NCI-H2196 (cell line): ENCODE data around the gene DTNBP1.

ENCODE experiments used
- DNase-seq: peaks from one replicate; lab custom pipeline; 2025; ENCODE audit not compliant: unreplicated experiment; lab: John Stamatoyannopoulos, UW

The DTNBP1 gene

DNA sequence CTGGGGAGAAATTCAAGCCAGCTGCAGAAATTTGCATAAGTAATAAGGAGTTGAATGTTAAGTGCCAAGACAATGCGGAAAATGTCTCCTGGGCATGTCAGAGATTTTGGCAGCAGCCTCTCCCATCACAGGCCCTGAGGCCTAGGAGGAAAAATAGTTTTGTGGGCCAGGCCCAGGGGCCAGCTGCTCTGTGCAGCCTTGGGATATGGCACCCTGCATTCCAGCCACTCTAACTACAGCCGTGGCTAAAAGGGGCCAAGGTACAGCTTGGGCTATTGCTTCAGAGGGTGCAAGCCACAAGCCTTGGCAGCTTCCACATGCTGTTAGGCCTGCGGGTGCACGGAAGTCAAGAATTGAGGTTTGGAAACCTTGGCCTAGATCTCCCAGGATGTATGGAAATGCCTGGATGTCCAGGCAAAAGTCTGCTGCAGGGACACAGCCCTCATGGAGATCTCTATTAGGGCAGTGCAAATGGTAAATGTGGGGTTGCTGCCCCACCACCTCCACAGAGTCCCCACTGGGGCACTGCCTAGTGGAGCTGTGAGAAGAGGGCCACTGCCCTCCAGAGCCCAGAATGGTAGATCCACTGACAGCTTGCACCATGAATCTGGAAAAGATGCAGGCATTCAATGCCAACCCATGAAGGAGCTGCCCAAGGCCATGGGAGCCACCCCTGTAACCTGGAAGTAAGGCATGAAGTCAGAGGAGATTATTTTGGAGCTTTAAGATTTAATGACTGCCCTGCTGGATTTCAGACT, 126.5 kb downstream of the DTNBP1 start:
- DNase-seq, result no peak

DNA sequence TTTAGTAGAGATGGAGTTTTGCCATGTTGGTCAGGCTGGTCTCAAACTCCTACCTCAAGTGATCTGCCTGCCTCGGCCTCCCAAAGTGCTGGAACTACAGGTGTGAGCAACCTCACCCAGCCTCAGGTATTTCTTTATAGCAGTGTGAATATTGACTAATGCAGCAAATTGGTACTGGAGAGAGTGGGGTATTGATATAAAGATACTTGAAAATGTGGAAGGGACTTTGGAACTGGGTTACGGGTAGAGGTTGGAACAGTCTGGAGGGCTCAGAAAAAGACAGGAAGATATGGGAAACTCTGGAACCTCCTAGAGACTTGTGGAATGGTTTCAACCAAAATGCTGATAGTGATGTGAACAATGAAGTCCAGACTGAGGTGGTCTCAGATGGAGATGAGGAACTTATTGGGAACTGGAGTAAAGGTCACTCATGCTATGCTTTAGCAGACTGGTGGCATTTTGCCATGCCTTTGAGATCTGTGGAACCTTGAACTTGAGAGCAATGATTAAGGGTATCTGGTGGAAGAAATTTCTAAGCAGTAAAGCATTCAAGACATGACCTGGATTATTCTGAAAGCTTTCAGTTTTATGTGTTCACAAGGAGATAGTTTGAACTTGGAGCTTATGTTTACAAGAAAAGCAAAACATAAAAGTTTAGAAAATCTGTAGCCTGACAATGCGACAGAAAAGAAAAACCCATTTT, 127.2 kb downstream of the DTNBP1 start:
- no peak for DNase-seq

DNA sequence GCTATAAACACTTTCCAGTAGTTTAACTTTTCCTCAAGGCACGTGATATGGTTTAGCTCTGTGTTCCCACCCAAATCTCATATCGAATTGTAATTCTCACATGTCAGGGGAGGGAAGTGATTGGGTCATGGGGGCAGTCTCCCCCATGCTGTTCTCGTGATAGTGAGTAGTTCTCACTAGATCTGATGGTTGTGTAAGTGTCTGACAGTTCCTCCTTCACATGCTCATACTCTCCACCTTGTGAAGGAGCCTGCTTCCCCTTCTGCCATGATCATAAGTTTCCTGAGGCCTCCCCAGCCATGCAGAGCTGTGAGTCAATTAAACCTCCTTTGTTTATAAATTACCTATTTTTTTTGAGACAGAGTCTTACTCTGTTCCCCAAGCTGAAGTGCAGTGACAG, 127.9 kb downstream of the DTNBP1 start:
- DNase-seq, result no peak

- no peak for DNase-seq
Measured at GRCh38 chr6:15533379-15534026, 129.3 kb downstream of the DTNBP1 start.

DNA sequence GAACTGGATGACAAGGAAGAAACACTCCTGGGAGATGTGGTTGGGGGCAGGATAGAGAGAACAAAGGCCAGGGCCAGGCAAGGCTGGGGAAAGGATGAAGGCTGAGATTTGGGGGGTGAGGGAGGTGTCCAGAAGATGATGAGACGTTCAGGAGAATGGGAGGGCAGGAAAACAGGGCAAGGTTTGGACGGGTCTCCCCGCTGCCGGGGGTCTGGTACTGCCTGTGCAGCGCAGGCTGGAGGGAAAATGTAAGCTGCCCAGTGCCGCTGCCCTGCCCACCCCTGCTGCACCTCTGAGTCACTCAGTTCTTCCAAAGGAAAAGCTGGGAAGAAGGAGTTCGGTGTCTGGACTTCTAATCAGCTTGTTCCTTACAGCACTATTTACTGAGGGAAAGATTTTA, 130.9 kb downstream of the DTNBP1 start:
- DNase-seq, result no peak

DNA sequence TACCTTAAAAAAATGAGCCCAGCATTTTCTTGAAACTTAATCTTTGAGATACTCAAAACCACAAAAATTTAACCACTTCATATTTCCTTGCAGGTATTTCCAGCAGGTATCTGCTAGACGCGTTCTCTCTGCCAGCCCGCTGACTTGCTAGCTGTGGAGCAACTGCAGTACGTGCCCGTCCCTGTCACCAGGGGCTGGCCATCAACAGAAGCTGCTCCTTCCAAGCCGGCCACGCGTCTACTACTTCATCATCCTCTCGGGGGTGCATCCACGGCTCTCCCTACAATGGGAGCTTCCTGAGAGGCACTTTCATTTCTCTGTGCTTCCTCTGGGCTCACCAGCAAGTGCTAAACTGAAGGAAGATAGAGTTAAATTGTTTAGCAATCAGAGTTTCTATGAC, 132.4 kb downstream of the DTNBP1 start:
- no peak for DNase-seq

DNA sequence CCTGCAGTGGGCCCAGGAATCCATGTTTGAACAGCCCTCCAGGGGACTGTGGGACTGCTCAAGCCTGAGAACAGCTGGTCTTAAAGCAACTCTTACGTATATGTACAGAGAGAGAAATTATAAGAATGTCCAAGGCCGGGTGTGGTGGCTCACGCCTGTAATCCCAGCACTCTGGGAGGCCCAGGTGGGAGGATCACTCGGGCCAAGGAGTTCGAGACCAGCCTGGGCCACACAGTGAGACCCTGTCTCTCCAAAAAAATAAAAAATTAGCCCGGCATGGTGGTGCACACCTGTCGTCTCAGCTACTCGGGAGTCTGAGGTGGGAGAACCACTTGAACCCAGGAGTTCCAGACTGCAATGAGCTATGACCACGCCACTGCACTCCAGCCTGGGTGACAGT, 134.0 kb downstream of the DTNBP1 start:
- DNase-seq, result no peak

DNA sequence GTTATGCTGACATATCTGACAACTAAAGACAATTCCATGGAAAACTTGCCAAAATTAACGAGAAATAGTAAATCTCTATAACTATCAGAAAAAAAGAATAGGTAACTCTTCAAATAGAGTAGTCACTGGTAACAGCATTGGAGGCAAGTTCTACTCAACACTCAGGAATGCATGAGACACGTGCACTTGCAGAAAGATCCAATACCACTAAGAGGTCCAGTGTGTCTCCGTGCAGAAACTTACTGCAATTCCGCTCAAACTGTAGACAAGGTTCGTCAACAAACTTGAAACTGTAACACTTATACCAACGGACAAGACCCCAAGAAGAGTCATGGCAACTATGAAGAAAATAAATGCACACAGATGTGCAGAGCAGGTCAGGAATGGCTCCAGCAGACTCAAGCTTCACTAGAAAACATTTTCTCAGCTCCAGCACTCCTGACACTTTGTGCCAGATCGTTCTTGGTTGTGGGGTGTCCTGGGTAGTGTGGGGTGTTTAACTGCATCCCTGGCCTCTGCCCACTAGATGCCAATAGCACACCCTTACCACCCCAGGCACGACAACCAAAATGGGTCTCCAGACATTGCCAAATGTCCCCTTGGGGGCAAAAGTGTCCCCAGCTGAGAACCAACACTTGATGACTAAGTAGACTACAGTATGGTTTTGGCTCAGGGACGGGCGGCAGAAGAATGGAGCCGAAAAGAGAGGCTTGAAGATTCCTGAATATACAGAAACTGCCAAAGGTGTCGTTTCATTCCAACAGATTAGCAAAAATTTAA, 134.8 kb downstream of the DTNBP1 start:
- DNase-seq, result no peak

GRCh38 chr6:15526212-15526701, 136.6 kb downstream of the DTNBP1 start:
- no peak for DNase-seq

DNA sequence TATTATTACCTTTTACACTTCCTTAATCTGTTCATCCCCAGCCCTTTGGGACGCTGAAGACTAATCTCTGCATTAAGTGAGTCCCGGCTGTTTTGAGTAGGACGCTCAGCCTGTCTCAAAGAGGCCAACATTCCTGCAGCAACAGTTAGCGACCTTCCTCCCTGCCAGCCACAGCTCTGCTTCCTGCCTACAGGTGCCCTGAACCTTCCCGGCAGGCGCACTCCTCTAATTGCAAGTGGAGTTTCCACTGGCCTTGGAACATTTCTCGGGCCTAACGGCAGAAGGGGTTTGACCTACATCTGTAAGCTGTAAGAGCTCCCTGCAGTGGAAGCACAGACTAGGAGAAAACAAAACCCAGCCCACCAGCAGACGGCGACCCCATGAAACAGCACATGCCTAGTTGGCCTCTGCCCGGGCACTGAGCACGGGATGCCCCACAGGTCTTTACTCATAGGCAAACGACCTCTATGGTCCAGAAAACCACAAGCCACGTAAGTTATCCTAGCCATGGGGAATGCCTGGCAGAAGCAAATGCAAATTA, 137.9 kb downstream of the DTNBP1 start:
- DNase-seq, result no peak

- DNase-seq, result no peak
Measured at GRCh38 chr6:15523679-15524630, 138.9 kb downstream of the DTNBP1 start.

DNA sequence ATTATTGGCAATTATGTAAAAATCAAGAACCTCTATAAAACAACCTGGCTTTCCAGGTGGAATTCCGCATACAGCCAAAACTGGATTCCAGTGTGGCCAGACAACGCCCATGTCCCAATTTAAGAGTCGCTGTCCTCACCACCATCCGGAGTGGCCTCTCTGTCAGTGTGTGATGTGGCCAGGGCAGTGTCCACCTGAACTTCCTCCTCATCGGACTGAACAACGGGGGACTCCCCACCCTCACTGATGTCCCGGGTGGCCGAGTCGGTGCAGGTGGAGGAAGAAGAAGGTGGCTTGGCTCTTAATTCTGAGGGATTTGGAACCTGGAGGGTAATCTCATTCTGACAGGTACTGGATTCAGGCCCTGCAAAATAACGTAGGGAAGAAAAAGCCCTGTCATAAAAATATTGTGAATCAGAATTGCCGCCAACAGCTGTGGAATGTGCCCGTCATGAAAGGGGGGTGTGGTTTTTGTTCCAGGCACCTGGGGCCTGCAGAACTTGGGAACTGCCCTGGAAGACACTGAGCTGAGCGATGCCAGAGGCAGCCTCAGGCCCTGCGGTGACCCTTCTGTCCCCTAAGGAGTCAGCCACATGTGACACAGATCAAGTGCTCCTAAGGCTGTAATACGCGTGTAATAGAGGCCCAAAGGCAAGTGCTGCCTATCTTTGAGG, 139.8 kb downstream of the DTNBP1 start:
- DNase-seq, result no peak

- no peak for DNase-seq
Measured at GRCh38 chr6:15522427-15522826, 140.4 kb downstream of the DTNBP1 start.

- no peak for DNase-seq
Measured at GRCh38 chr6:15522026-15522425, 140.8 kb downstream of the DTNBP1 start.

- no peak for DNase-seq
Measured at GRCh38 chr6:15521582-15521981, 141.2 kb downstream of the DTNBP1 start.

- DNase-seq, result no peak
Measured at GRCh38 chr6:15520626-15521203, 142.1 kb downstream of the DTNBP1 start.

DNA sequence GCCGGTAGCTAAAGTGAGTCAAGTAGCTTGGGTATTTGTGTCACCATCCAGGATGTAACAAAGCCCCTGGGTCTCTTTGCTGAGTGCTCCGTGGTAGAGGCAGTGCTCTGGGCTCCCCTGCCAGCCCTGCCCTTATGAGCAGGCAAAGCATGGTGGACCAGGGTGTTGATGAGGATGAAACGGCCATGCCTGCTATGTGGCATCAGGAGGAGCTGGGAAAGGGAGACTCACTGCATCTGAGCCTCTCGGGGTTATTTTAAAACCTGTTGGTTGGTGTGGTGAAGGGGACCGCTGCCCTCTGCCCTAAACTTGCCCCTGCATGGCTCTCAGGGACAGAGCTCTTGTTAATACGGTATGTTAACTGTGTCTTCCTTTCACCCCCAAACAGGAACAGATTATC, 143.1 kb downstream of the DTNBP1 start:
- DNase-seq, result no peak

DNA sequence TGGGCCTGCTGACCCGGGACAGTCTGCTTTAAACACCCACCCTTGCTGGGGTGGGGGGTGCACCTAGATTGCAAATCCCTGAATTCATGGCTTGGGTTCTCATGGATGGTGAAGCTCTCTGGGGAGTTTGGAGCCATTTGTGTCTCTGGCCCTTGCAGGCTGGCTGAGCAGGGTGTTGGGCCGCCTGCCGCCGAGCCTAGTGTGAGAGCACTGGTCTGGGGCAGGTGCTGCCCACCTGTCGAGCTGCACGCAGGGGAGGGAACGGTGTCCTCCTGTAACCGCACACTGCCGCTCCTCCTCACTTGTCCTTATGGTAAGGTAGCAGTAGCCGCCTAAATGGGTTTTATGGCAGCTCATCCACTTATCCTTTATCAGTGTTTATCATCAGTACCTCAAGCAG, 143.9 kb downstream of the DTNBP1 start:
- no peak for DNase-seq

GRCh38 chr6:15518057-15518456, 144.8 kb downstream of the DTNBP1 start:
- DNase-seq, result no peak
